Esophagus squamous epithelium (tissue), 5 donors: ENCODE measurements around the gene CCDC106. TPM values are rescaled to one million over a fixed set of nuclear protein-coding genes. Genes with fewer than 3 reads are reported as not detected.

Experiments
- DNase-seq: peaks from one replicate; lab custom pipeline; 2025; lab: John Stamatoyannopoulos, UW
- H3K27ac ChIP-seq, 4 donors: fragments of 200-600 bp; sonication (generic); one replicate each; pipeline ENCODE4 v1.5.1; 2016 to 2019; ENCODE audit warnings: mild to moderate bottlenecking in 1 of 4
- H3K27me3 ChIP-seq, 4 donors: fragments of 200-600 bp; sonication (generic); 1 replicate in 3 of 4; 2 replicates in 1 of 4; pipeline versions ENCODE4 v1.5.1 to v1.6.0; 2017 to 2021; ENCODE audit warnings: antibody characterized with exemption in 1 of 4
- H3K36me3 ChIP-seq, 3 donors: fragments of 200-600 bp; sonication (generic); one replicate each; pipeline ENCODE4 v1.5.1; 2016 to 2019
- H3K4me1 ChIP-seq, 3 donors: fragments of 200-600 bp; sonication (generic); one replicate each; pipeline ENCODE4 v1.5.1; 2017 to 2019
- H3K4me3 ChIP-seq, 4 donors: fragments of 200-600 bp; sonication (generic); 1 replicate in 3 of 4; 2 replicates in 1 of 4; pipeline ENCODE4 v1.5.1; 2016 to 2019; ENCODE audit warnings: mild to moderate bottlenecking in 2 of 4, moderate library complexity in 1 of 4
- H3K9me3 ChIP-seq, 3 donors: fragments of 200-600 bp; sonication (generic); one replicate each; pipeline ENCODE4 v1.5.1; 2016 to 2019
- POLR2A ChIP-seq, 4 donors: fragments of 450-650 bp; IDR thresholded peaks; one replicate each; pipeline ENCODE4 v1.6.1; 2017; ENCODE audit warnings: antibody characterized with exemption in 4 of 4, mild to moderate bottlenecking in 4 of 4, moderate library complexity in 3 of 4
- WGBS, 2 donors: methylation state at CpG; one replicate each; pipeline ENCODE4 v1.1.5; 2018; 5-methylcytosine and 5-hydroxymethylcytosine counted together
- intact Hi-C: fragments of 100-400 bp; cut with DNase I; formaldehyde crosslinking; loops from one replicate; pipeline ENCODE4 v1.15.0; 2022
- total RNA-seq, 4 donors: library from RNA; depleted of rRNA; stranded (reverse); fragments of >200 nt; gene quantifications; one replicate each; pipeline ENCODE4 v1.1.0, GENCODE V29; 2016
- TF ChIP-seq, protein P1 (sequence below), 6 experiments: fragments of 450-650 bp in 4 of 6; fragments of 200-600 bp in 2 of 6; sonication (generic) in 2 of 6; IDR thresholded peaks; one replicate each; pipeline ENCODE4 v1.5.1; 2016 to 2019; ENCODE audit warnings: antibody characterized with exemption in 6 of 6, mild to moderate bottlenecking in 4 of 6, moderate library complexity in 4 of 6
- donor health status: DM: yes; HTN: yes; CAD: no.

CCDC106 gene
- total RNA-seq, 4 donors from 2014 or later = 2.4 to 7.2 (median 4.6) TPM

DNA sequence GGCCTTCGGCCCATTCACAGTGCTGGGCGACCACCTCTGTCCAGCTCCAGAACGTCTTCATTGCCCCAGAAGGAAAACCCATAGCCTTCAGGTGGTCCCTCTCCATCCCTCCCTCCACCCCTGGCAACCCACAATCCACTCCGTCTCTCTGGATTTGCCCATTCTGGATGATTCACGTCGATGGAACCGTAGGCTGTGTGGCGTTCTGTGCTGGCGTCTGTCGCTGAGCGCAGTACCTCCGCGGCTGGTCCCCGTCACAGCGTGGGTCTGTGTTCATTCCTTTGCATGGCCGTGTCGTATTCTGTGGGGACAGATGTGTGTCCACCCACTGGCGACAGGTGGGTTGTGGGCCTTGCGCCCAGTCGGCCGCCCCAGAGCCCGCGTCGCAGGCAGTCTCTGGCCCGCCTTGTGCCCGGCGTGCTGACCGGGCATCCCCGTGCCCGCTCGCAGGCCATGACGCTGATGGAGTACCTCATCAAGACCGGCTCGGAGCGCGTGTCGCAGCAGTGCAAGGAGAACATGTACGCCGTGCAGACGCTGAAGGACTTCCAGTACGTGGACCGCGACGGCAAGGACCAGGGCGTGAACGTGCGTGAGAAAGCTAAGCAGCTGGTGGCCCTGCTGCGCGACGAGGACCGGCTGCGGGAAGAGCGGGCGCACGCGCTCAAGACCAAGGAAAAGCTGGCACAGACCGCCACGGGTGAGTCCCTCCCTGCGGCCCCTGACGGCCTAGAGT is 37.1 kb downstream of the CCDC106 start:
- Histone ChIP-seq H3K9me3 (no peaks in the 10 kb centered on the region), H3K27ac (no peak overlapping the region), H3K4me3 (no peak overlapping the region), H3K27me3 (no peaks in the 10 kb centered on the region), H3K4me1 (peaks cover 0 to 42% (median 0%) of the 10 kb centered on the region in 3 donors), H3K36me3 (peaks cover 39 to 99% (median 48%) of the 10 kb centered on the region in 3 donors)
- DNase-seq = no peak
- WGBS, 2 donors = 95% methylated on average over 31 to 45 of the region's 60 CpGs
- TF ChIP-seq, protein P1, sequence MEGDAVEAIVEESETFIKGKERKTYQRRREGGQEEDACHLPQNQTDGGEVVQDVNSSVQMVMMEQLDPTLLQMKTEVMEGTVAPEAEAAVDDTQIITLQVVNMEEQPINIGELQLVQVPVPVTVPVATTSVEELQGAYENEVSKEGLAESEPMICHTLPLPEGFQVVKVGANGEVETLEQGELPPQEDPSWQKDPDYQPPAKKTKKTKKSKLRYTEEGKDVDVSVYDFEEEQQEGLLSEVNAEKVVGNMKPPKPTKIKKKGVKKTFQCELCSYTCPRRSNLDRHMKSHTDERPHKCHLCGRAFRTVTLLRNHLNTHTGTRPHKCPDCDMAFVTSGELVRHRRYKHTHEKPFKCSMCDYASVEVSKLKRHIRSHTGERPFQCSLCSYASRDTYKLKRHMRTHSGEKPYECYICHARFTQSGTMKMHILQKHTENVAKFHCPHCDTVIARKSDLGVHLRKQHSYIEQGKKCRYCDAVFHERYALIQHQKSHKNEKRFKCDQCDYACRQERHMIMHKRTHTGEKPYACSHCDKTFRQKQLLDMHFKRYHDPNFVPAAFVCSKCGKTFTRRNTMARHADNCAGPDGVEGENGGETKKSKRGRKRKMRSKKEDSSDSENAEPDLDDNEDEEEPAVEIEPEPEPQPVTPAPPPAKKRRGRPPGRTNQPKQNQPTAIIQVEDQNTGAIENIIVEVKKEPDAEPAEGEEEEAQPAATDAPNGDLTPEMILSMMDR (IDR thresholded peaks at IDR 0.05) = no peak
- TF ChIP-seq POLR2A (IDR thresholded peaks at IDR 0.05) = no peak
- intact Hi-C loops = no loop called here

DNA sequence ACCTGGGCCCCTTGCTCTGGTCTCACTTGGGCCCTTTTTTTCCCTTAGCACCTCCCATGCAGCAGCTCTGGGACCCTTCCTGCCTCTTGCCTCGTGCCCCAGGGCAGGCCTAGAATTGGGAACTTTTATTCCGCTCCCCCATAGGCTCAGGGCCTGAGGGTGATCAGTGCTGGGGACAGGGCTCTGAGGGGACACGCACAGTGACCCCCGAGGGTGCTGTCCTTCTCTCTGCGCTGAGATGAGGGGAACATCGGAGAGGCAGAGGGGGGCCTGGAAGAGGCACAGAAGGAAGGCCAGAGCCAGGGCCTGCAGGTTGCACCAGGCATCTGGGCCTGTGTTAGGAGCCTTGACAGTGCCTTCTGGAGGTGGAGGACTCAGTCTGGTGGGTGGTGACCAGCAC is 37.8 kb downstream of the CCDC106 start:
- TF ChIP-seq POLR2A (IDR thresholded peaks at IDR 0.05) = no peak
- Histone ChIP-seq H3K27ac (no peak overlapping the region), H3K27me3 (no peaks in the 10 kb centered on the region), H3K9me3 (no peaks in the 10 kb centered on the region), H3K4me3 (no peak overlapping the region), H3K36me3 (peaks cover 41 to 99% (median 52%) of the 10 kb centered on the region in 3 donors), H3K4me1 (peaks cover 0 to 35% (median 0%) of the 10 kb centered on the region in 3 donors)
- 100% methylated on average over 3 of the region's 6 CpGs for WGBS, 2 donors
- intact Hi-C loops = no loop called here
- DNase-seq = no peak

DNA sequence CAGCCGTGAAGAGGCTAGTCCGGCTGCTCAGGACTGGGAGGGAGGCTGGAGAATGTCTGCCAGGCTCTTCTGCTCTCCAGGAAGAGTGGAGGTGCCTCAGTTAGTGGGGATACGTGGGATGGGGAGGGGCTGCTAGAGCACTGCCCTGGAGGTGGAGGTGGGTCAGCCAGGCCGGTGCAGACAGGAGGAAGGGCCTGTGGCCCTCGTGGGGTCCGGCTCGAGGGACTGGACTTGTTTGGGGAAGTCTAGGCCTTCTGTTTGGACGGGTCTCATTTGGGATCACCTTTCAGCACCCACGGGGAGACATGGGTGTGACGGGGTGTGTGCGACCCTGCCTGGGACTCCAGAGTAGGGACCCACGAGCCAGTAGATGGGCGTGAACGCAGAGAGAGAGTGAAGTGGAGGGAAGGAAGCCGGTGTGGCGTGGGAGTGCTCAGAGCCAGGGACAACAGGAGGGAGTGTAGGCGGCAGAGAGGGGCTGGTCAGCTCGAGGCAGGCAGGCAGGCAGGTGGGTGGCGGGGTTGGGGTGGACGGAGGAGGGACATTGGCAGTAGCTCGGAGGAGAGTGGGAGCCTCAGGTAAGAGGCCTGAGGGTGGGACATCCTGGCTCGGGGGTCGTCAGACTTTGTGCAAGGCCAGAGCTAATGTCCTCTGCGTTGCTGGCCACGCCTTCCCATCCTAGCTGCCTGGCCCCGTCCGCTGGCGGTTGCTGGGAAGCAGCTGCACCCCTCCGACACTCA is 38.5 kb downstream of the CCDC106 start:
- no peaks in the 10 kb centered on the region for H3K9me3 ChIP-seq
- H3K4me1 ChIP-seq = peaks cover 0 to 30% (median 0%) of the 10 kb centered on the region in 3 donors
- H3K36me3 ChIP-seq = peaks cover 44 to 99% (median 55%) of the 10 kb centered on the region in 3 donors
- intact Hi-C loops = no loop called here
- no peak overlapping the region for H3K4me3 ChIP-seq
- H3K27me3 ChIP-seq = no peaks in the 10 kb centered on the region
- no peak for TF ChIP-seq POLR2A (IDR thresholded peaks at IDR 0.05)
- TF ChIP-seq, protein P1 (IDR thresholded peaks at IDR 0.05) = no peak
- DNase-seq = no peak
- WGBS, 2 donors = 84 to 87% methylated on average over 23 to 26 of the region's 29 CpGs
- H3K27ac ChIP-seq = no peak overlapping the region

DNA sequence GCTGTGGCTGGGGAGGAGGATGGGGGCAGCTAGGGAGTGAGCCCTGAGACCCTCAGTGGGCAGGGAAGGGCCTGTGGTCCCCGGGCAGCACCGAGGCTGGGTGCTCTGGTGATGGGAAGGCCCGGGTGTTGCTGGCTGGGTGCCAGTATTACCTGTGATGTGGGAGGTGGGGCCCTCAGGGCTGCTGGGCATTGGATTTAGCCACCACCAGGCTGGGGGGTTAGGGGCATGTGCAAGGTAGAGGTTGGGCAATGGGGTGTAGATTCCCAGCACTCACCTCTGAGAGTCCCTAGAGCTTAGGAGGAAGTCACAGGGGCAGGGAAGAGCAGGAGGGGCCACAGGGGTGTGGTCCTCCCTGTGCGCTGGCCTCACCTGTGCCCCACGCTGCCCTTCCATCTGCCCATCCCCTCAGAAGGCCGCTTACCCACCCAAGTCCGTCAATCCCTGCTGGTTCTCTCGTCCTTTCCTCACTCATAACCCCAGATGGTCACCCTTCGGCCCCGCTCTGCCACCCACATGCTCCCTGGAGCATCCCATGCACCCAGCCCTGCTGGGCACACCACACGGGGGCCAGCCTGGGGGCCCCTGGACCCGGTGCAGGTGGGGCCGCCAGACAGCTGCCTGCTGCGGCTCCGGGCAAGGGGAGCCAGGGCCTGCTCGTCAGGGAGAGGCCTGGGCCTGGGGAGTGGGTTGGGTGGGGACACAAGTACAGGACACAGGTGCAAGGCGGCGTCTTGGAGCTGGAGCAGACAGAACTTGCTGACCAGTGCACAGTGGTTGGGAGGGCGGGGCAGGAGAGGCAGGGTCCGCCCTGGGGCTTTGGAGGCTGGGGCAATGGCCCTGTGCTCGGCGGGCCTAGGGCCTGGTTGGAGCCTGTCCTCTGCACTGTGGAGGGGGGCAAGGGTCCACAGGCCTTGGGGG is 39.5 kb downstream of the CCDC106 start:
- TF ChIP-seq POLR2A (IDR thresholded peaks at IDR 0.05) = no peak
- TF ChIP-seq, protein P1 (IDR thresholded peaks at IDR 0.05) = no peak
- intact Hi-C loops = no loop called here
- DNase-seq = no peak
- H3K36me3 ChIP-seq = peaks cover 55 to 99% (median 59%) of the 10 kb centered on the region in 3 donors
- 95 to 100% methylated on average over 6 to 7 of the region's 22 CpGs for WGBS, 2 donors
- no peak overlapping the region for H3K27ac ChIP-seq
- H3K4me1 ChIP-seq = peaks cover 0 to 30% (median 0%) of the 10 kb centered on the region in 3 donors
- H3K9me3 ChIP-seq = no peaks in the 10 kb centered on the region
- no peak overlapping the region for H3K4me3 ChIP-seq
- no peaks in the 10 kb centered on the region for H3K27me3 ChIP-seq
